ENCODE data around the gene PRKCB.

DNA sequence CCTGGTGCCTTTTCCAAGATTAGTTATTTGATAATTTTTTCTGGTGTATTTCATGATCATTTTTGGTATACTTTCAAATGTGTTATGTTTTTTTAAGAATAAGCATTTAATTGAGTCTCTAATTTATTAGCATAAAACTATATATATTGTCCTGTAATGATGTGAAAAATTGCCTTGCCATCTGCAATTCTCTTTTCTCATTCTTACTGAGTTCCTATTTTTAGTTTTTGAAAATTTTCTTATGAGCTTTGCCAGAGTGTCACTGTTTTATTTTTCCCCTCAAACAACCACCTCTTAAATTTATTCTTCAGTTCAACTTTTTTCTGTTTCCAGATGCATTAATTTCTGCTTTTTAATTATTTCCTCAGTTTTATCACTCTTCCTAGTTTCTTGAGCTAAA lies 59.3 kb downstream of the PRKCB start:
- TF ChIP-seq POLR2A (IDR thresholded peaks at IDR 0.05; ENCODE audit: low read depth, low read length) (no peak), TAF1 (IDR thresholded peaks at IDR 0.05; ENCODE audit: borderline replicate concordance, low read depth, low read length) (no peak)
